ENCODE measurements around the gene CDR2. TPM values are rescaled to one million over a fixed set of nuclear protein-coding genes. Genes with fewer than 3 reads are reported as not detected.

CDR2 gene
- total and polyA plus RNA-seq, 2 of the 13 experiments (the other 11 are each of a cell fraction or from before 2014, with no cell fraction given) = 59.0 to 78.9 TPM

- TF ChIP-seq PLSCR1 (CRISPR knock-in tag; IDR thresholded peaks at IDR 0.05; ENCODE audit: borderline replicate concordance) = no peak
- TF ChIP-seq, protein P1, sequence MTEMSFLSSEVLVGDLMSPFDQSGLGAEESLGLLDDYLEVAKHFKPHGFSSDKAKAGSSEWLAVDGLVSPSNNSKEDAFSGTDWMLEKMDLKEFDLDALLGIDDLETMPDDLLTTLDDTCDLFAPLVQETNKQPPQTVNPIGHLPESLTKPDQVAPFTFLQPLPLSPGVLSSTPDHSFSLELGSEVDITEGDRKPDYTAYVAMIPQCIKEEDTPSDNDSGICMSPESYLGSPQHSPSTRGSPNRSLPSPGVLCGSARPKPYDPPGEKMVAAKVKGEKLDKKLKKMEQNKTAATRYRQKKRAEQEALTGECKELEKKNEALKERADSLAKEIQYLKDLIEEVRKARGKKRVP (CRISPR knock-in tag; IDR thresholded peaks at IDR 0.05) = no peak
- no peak; the same call in 1 of the 2 replicates for TF ChIP-seq SSRP1 (CRISPR knock-in tag; IDR thresholded peaks at IDR 0.05)
- TF ChIP-seq ZNF639 (CRISPR knock-in tag; conservative IDR thresholded peaks at IDR 0.05) = no peak
- TF ChIP-seq FOXO4 (CRISPR knock-in tag; conservative IDR thresholded peaks at IDR 0.05) = no peak; the same call in 1 of the 2 replicates
- 0 out of 2 replicates have a peak, but pooled peaks have one; percentile 54 for TF ChIP-seq ZNF556 (CRISPR knock-in tag; IDR thresholded peaks at IDR 0.05; ENCODE audit: borderline replicate concordance)
- TF ChIP-seq ZNF326 (CRISPR knock-in tag; IDR thresholded peaks at IDR 0.05; ENCODE audit: borderline replicate concordance) = no peak
- no peak for TF ChIP-seq ZNF577 (CRISPR knock-in tag; IDR thresholded peaks at IDR 0.05; ENCODE audit: borderline replicate concordance, low read depth)
- TF ChIP-seq SIN3A (IDR thresholded peaks at IDR 0.05; ENCODE audit: borderline replicate concordance, low read depth, low read length) = peak; percentile 62; the same call in 1 of the 2 replicates
- TF ChIP-seq, protein P2, sequence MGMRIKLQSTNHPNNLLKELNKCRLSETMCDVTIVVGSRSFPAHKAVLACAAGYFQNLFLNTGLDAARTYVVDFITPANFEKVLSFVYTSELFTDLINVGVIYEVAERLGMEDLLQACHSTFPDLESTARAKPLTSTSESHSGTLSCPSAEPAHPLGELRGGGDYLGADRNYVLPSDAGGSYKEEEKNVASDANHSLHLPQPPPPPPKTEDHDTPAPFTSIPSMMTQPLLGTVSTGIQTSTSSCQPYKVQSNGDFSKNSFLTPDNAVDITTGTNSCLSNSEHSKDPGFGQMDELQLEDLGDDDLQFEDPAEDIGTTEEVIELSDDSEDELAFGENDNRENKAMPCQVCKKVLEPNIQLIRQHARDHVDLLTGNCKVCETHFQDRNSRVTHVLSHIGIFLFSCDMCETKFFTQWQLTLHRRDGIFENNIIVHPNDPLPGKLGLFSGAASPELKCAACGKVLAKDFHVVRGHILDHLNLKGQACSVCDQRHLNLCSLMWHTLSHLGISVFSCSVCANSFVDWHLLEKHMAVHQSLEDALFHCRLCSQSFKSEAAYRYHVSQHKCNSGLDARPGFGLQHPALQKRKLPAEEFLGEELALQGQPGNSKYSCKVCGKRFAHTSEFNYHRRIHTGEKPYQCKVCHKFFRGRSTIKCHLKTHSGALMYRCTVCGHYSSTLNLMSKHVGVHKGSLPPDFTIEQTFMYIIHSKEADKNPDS (CRISPR knock-in tag; IDR thresholded peaks at IDR 0.05) = no peak
- TF ChIP-seq ZC3H13 (CRISPR knock-in tag; IDR thresholded peaks at IDR 0.05) = peak; percentile 82
- TF ChIP-seq MED8 (CRISPR knock-in tag; IDR thresholded peaks at IDR 0.05; ENCODE audit: insufficient replicate concordance) = peak; percentile 60
- no peak for TF ChIP-seq ZNF484 (CRISPR knock-in tag; IDR thresholded peaks at IDR 0.05; ENCODE audit: borderline replicate concordance, low read depth)
- TF ChIP-seq ZBTB20 (CRISPR knock-in tag; IDR thresholded peaks at IDR 0.05; ENCODE audit: borderline replicate concordance, low read depth) = peak; percentile 34; the same call in 1 of the 2 replicates
- TF ChIP-seq, protein P3, sequence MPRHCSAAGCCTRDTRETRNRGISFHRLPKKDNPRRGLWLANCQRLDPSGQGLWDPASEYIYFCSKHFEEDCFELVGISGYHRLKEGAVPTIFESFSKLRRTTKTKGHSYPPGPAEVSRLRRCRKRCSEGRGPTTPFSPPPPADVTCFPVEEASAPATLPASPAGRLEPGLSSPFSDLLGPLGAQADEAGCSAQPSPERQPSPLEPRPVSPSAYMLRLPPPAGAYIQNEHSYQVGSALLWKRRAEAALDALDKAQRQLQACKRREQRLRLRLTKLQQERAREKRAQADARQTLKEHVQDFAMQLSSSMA (CRISPR knock-in tag; IDR thresholded peaks at IDR 0.05) = peak; percentile 73; the same call in 1 of the 2 replicates
- TF ChIP-seq MLLT10 (CRISPR knock-in tag; IDR thresholded peaks at IDR 0.05) = no peak
- TF ChIP-seq ZFP62 (CRISPR knock-in tag; IDR thresholded peaks at IDR 0.05) = no peak
- TF ChIP-seq U2AF1 (optimal IDR thresholded peaks at IDR 0.05; ENCODE audit: low read depth, low read length) = no peak
- TF ChIP-seq GFI1 (CRISPR knock-in tag; IDR thresholded peaks at IDR 0.05; ENCODE audit: borderline replicate concordance) = no peak
- TF ChIP-seq POLR2AphosphoS5 (IDR thresholded peaks at IDR 0.05; ENCODE audit: low read depth, low read length) = no peak
- TF ChIP-seq PTBP1 (IDR thresholded peaks at IDR 0.05; ENCODE audit: low read depth, low read length, poor library complexity, severe bottlenecking) = peak; percentile 84
Observed at GRCh38 chr16:22373662-22374310, 633 bp downstream of the CDR2 start (continued).

Data from HepG2 (cell line).